ENCODE results near the gene ATG5. TPM values are rescaled to one million over a fixed set of nuclear protein-coding genes. Genes with fewer than 3 reads are reported as not detected.

ATG5 gene
- total and polyA plus RNA-seq, 9 of the 15 experiments (the other 6 are each of a cell fraction or from before 2014, with no cell fraction given) = 29.0 to 80.0 (median 53.2) TPM

DNA sequence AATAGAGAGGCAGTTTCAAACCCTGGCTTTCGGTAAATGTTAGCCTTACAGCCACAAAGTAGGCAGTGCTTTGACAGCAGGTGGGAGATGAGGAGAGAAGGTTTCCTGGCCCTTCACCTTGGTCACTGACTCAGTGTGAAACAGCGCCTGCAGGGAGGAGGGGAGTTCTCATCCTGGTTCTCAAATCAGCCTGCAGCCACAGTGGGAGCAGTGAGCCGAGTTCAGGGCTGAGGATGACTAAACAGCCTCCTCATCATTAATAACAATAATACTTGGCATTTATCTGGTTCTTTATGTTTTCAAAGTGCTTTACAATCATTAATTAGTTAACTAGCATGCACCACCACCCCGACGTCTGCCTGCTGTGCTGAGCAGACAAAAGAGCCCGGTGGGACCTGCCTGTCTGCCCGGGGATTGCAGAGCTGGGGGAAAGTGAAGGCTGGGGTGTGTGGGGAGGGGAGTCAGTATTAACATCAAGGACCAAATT lies 179.8 kb downstream of the ATG5 start:
- H3K4me2 ChIP-seq (ENCODE audit: insufficient read depth, low read length) = no peak overlapping the region
- FAIRE-seq = no peak
- 0 out of 2 replicates have a peak, but pooled peaks cover 3% of the 10 kb centered on the region for H4K20me1 ChIP-seq (replicated peaks; ENCODE audit: control insufficient read depth, insufficient read depth, low read length)
- no peak overlapping the region for H3K4me3 ChIP-seq
- 56% methylated on average over 7 of the region's 7 CpGs for WGBS (ENCODE audit: insufficient coverage, low coverage, missing lambda C conversion rate)
- no peaks in the 10 kb centered on the region for H3K79me2 ChIP-seq (ENCODE audit: control insufficient read depth, insufficient read depth, low read length)
- TF ChIP-seq ZBTB5 (IDR thresholded peaks at IDR 0.05) (no peak), ZNF551 (CRISPR knock-in tag; IDR thresholded peaks at IDR 0.05) (no peak), CREM (IDR thresholded peaks at IDR 0.05; ENCODE audit: low read depth) (no peak), C11orf30 (IDR thresholded peaks at IDR 0.05; ENCODE audit: low read depth) (no peak), ZNF668 (CRISPR knock-in tag; IDR thresholded peaks at IDR 0.05) (no peak), SMARCE1 (IDR thresholded peaks at IDR 0.05) (no peak), IRF9 (tag; IDR thresholded peaks at IDR 0.05) (no peak), ZNF134 (CRISPR knock-in tag; conservative IDR thresholded peaks at IDR 0.05) (no peak)
- no TSS peak for BruUV-seq (replicated peaks)
- POLR2A ChIA-PET = interaction anchor here (0.6 to 1.6 kb wide), 3 partner anchors 9 to 692 kb away, joined by 3 read pairs; no protein-coding TSS in a partner anchor
- CTCF ChIA-PET (ENCODE audit: low intra/inter-chr PET ratio) = no interaction called here
- no peak overlapping the region for H3K27ac ChIP-seq (ENCODE audit: extremely low read depth, low read depth, low read length)
- H3K9me3 ChIP-seq (replicated peaks; ENCODE audit: control insufficient read depth, insufficient read depth, low read depth, low read length) = no peaks in the 10 kb centered on the region
- in situ Hi-C loops (cut with MboI) (no loop called here), intact Hi-C loops (cut with micrococcal nuclease) (no loop called here)
- no peak overlapping the region for H3K9ac ChIP-seq (ENCODE audit: insufficient read depth in 1 of 2, low read depth in 2 of 2, low read length in 2 of 2)
- ATAC-seq = no peak
- H3K4me1 ChIP-seq (replicated peaks in 1 of 2; ENCODE audit: control insufficient read depth in 2 of 2, insufficient read depth in 2 of 2, low read length in 2 of 2) = peaks cover 11 to 27% of the 10 kb centered on the region in 2 experiments; a peak in 4 of 5 replicates
- H3K27me3 ChIP-seq (ENCODE audit: control insufficient read depth in 2 of 2, insufficient read depth in 2 of 2, low read length in 2 of 2) = no peaks in the 10 kb centered on the region
- DNase-seq (ENCODE audit: extremely low read depth in 1 of 4, low spot score in 3 of 4) = no peak
- no peaks in the 10 kb centered on the region for H3K9me1 ChIP-seq (ENCODE audit: control insufficient read depth, insufficient read depth, low read length)
- H2AFZ ChIP-seq (ENCODE audit: low read depth, low read length) = no peak overlapping the region
- H3K36me3 ChIP-seq (ENCODE audit: control insufficient read depth, insufficient read depth, low read length) = no peaks in the 10 kb centered on the region

Measured in K562 (cell line).